ENCODE results near the gene RAB40B. TPM values are rescaled to one million over a fixed set of nuclear protein-coding genes. Genes with fewer than 3 reads are reported as not detected.

Gene RAB40B
- total and polyA plus RNA-seq, 2 of the 4 experiments (the other 2 are of a cell fraction): 14.9 to 20.0 TPM

DNA sequence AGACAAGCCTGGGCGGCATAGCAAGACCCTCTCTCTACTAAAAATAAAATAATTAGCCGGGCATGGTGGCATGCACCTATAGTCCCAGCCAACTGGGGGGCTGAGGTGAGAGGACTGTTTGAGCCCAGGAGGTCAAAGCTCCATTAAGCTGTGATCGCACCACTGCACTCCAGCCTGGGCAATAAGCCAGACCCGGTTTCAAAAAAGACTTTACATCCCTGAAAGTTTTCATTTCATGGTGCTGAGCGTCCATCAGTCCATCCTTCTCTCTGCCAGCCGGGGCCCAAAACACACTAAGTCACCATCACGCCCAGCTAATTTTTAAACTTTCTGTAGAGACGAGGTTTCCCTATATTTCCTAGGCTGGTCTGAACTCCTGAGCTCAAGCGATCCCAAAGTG lies 10.6 kb downstream of the RAB40B start:
- no peak overlapping the region for H3K27ac ChIP-seq (ENCODE audit: insufficient read depth, low read length)
- no peaks in the 10 kb centered on the region for H3K9me3 ChIP-seq (ENCODE audit: control insufficient read depth, insufficient read depth, low read length)
- no peak overlapping the region for H3K56ac ChIP-seq (ENCODE audit: extremely low read depth, insufficient read depth, low read length)
- intact Hi-C loops (cut with micrococcal nuclease): no loop called here
- H3K27me3 ChIP-seq (ENCODE audit: control insufficient read depth, insufficient read depth, low read length): no peaks in the 10 kb centered on the region
- 92% methylated on average over 4 of the region's 9 CpGs; no CpG with 5 or more reads in 1 of the 2 experiments for WGBS, 2 experiments (ENCODE audit: extremely low coverage in 2 of 2, insufficient read length in 1 of 2)
- no peak overlapping the region for H4K8ac ChIP-seq (ENCODE audit: low read depth in 2 of 2, low read length in 2 of 2)
- H3K9me1 ChIP-seq (ENCODE audit: insufficient read depth, low read length): no peaks in the 10 kb centered on the region
- H3K23ac ChIP-seq (ENCODE audit: low read depth, low read length): no peak overlapping the region
- in situ Hi-C loops (cut with MboI; ENCODE audit: low sequenced_read_pairs): no loop called here
- no peak overlapping the region for H3K4ac ChIP-seq (ENCODE audit: low read depth, low read length)
- BruUV-seq (replicated peaks): no TSS peak
- no peak overlapping the region for H2BK120ac ChIP-seq (ENCODE audit: low read depth, low read length)
- H2BK15ac ChIP-seq (ENCODE audit: low read depth, low read length): no peak overlapping the region
- no peak overlapping the region for H3K4me2 ChIP-seq (ENCODE audit: low read depth, low read length)
- H3K14ac ChIP-seq (replicated peaks; ENCODE audit: low read depth, low read length): no peak overlapping the region
- TF ChIP-seq MAFK (IDR thresholded peaks at IDR 0.05; ENCODE audit: low read depth, low read length): no peak
- no peak for TF ChIP-seq MXI1 (IDR thresholded peaks at IDR 0.05; ENCODE audit: borderline replicate concordance, low read depth, low read length)
- TF ChIP-seq SMC3 (IDR thresholded peaks at IDR 0.05; ENCODE audit: low read depth, low read length): no peak
- TF ChIP-seq, protein P1, sequence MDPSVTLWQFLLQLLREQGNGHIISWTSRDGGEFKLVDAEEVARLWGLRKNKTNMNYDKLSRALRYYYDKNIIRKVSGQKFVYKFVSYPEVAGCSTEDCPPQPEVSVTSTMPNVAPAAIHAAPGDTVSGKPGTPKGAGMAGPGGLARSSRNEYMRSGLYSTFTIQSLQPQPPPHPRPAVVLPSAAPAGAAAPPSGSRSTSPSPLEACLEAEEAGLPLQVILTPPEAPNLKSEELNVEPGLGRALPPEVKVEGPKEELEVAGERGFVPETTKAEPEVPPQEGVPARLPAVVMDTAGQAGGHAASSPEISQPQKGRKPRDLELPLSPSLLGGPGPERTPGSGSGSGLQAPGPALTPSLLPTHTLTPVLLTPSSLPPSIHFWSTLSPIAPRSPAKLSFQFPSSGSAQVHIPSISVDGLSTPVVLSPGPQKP (IDR thresholded peaks at IDR 0.05; ENCODE audit: borderline replicate concordance, low read depth, low read length): no peak
- TF ChIP-seq CHD1 (IDR thresholded peaks at IDR 0.05; ENCODE audit: low read depth, low read length): no peak
- no peaks in the 10 kb centered on the region for H3K4me1 ChIP-seq (ENCODE audit: control insufficient read depth, insufficient read depth, low read length)
- no peak overlapping the region for H2AK5ac ChIP-seq (ENCODE audit: low read depth, low read length)
- H2BK20ac ChIP-seq (ENCODE audit: low read depth, low read length): no peak overlapping the region
- H3K9ac ChIP-seq (ENCODE audit: low read depth, low read length): no peak overlapping the region
- H3K18ac ChIP-seq (ENCODE audit: low read depth, low read length): no peak overlapping the region
- no peak for ATAC-seq (ENCODE audit: low read depth)
- no peak for DNase-seq
- H2AFZ ChIP-seq (replicated peaks; ENCODE audit: low read length, poor library complexity): no peak overlapping the region
- H2AK9ac ChIP-seq (replicated peaks; ENCODE audit: low read depth, low read length, poor library complexity): no peak overlapping the region
- ChIA-PET CTCF (no interaction called here), POLR2A (ENCODE audit: unreplicated experiment) (no interaction called here)
- no peak overlapping the region for H3K4me3 ChIP-seq (ENCODE audit: insufficient read depth, low read depth, low read length)
- no peak overlapping the region for H2BK5ac ChIP-seq (ENCODE audit: low read depth, low read length, poor library complexity, severe bottlenecking)
- no peak overlapping the region for H4K5ac ChIP-seq (ENCODE audit: low read depth, low read length)
- no peaks in the 10 kb centered on the region; the same call in 1 of the 2 replicates for H3K36me3 ChIP-seq (ENCODE audit: control insufficient read depth, insufficient read depth, low read length)
- H3K79me1 ChIP-seq (ENCODE audit: low read depth in 1 of 2, low read length in 2 of 2): no peaks in the 10 kb centered on the region
- H4K20me1 ChIP-seq (ENCODE audit: insufficient read depth, low read length): no peaks in the 10 kb centered on the region
- dilution Hi-C loops (cut with HindIII; ENCODE audit: low sequenced_read_pairs, unreplicated experiment): no loop called here
- no peak overlapping the region for H4K91ac ChIP-seq (ENCODE audit: insufficient read depth, low read depth, low read length)
